Measurements from ENCODE around the gene NEK3.
"Not testable (repeated sequence)": the region's sequence is repeated elsewhere in the genome, so short reads cannot be mapped to it uniquely, and the experiment has no call there.

Gene NEK3

DNA sequence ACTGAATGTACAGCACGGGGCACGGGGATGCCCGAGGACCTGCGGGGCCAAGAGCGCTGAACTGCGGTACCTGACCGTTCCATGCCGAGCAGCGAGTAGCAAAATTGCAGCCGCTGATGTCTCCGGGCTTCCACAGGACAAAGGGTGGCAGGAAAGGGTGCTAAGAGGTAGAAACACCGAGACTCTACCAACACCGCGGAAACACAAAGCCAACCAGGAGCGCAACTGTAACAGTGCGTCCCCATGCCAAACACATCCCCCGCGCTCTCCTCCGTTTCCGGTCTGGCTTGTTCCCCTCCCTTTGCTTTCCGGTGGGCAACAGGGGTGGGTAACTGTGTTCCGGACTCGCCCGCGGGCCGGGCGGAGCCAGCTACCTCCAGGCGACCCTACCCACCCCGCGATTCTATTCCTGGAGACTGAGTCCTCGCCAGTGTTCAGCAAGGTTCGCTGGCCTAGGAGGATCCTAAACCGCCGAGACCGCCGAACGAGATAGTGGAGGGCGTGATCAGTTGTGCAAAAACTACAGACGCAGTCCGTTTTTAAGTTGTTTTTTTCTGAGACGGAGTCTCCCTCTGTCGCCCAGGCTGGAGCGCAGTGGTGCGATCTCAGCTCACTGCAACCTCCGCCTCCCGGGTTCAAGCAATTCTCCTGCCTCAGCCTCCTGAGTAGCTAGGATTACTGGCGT, 34.9 kb upstream of the NEK3 start:
- TF ChIP-seq, protein P1, sequence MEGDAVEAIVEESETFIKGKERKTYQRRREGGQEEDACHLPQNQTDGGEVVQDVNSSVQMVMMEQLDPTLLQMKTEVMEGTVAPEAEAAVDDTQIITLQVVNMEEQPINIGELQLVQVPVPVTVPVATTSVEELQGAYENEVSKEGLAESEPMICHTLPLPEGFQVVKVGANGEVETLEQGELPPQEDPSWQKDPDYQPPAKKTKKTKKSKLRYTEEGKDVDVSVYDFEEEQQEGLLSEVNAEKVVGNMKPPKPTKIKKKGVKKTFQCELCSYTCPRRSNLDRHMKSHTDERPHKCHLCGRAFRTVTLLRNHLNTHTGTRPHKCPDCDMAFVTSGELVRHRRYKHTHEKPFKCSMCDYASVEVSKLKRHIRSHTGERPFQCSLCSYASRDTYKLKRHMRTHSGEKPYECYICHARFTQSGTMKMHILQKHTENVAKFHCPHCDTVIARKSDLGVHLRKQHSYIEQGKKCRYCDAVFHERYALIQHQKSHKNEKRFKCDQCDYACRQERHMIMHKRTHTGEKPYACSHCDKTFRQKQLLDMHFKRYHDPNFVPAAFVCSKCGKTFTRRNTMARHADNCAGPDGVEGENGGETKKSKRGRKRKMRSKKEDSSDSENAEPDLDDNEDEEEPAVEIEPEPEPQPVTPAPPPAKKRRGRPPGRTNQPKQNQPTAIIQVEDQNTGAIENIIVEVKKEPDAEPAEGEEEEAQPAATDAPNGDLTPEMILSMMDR (IDR thresholded peaks at IDR 0.05; ENCODE audit: control extremely low read depth, extremely low read depth, low read depth, missing control alignments) = no peak
- POLR2A ChIA-PET = no interaction called here
- CTCF ChIA-PET = interaction anchor here (0.7 to 1.5 kb wide), 5 partner anchors 10 to 257 kb away, joined by 3 to 4 read pairs (median 3); no protein-coding TSS in a partner anchor
- DNase-seq (ENCODE audit: extremely low spot score) = peak; percentile 86

DNA sequence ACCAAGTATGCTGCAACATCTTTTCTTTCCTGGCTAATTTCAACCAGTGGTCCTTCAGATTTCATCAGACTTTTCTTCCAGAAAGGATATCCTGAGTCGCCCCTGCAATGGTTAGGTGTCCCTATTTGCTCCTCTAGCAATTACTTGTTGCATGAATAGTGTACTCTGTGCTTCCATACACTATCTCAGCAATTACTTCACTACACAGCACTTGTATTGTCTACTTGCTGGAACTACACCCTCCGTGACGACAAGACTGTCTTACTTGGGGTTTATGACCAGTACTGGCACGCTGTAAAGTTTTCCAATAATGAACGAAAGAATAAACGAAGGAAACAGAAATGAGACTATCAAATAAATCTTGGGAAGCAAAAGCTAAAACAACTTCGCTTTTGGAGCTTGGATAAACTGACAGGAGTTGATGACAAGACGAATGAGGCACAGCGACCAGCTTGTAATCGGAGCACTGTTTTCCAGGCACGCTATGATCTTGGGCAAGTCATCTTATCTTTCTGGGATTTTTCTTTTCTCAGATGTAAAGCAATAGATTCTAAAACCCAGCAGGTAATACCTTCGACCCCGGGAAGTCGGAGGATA, 34.3 kb upstream of the NEK3 start:
- CTCF ChIA-PET = interaction anchor here (1.0 to 1.5 kb wide), 4 partner anchors 37 to 257 kb away, joined by 3 to 4 read pairs (median 3); no protein-coding TSS in a partner anchor
- DNase-seq (ENCODE audit: extremely low spot score); POLR2A ChIA-PET: not testable (repeated sequence)

DNA sequence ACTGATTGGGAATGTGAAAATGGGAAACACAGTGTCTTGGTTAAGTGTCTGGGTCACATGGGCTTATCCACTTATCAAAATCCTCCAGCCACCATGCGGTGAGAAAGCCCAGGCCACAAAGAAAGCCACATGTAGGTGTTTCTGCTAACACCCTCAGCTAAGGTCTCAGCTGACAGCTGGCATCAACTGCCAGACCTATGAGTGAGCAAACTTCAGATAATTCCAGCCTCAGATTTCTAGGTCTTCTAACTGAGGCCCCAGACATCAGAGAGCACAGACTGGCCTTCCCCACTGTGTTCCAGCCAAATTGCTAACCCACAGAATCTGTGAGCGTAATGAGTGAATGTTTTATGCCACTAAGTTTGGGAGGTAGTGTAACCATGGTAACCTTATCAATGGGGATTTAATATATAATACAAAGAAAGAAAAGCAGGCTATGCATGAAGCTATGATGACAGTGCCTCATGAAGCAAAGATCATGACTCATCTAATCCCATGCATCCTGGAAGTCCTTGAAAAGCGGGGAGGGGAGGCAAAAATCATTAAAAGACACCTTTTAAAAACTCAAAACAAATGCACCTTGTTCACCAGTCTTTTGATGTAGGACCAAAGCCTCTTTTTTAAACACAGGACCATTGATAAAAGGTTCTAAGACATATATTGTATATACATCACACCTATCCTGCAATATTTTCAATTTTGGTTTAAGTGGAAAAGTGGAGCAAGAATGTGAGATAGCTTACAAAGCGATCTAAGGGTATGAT, 28.2 kb upstream of the NEK3 start:
- DNase-seq (ENCODE audit: extremely low spot score); CTCF ChIA-PET; POLR2A ChIA-PET: not testable (repeated sequence)

DNA sequence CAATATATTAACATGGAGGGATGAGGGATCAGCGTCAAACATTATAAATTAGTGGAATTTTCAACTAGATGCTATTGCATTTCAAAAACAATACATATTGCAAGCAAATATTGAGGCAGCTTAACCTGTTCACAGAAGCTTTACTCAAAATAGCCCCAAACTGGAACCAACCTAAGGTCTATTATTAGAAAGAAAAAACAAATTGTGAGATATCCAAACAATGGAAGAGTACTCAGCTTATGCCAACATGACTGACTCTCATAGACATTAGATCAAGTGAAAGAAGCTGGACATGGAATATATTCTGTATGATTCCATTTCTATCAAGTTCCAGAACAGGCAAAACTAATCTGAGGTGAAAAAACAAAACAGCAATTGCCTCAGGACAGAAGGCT, 27.6 kb upstream of the NEK3 start:
- DNase-seq (ENCODE audit: extremely low spot score) = no peak
- TF ChIP-seq, protein P1 (IDR thresholded peaks at IDR 0.05; ENCODE audit: control extremely low read depth, extremely low read depth, low read depth, missing control alignments) = no peak
- CTCF ChIA-PET = no interaction called here
- POLR2A ChIA-PET = no interaction called here

DNA sequence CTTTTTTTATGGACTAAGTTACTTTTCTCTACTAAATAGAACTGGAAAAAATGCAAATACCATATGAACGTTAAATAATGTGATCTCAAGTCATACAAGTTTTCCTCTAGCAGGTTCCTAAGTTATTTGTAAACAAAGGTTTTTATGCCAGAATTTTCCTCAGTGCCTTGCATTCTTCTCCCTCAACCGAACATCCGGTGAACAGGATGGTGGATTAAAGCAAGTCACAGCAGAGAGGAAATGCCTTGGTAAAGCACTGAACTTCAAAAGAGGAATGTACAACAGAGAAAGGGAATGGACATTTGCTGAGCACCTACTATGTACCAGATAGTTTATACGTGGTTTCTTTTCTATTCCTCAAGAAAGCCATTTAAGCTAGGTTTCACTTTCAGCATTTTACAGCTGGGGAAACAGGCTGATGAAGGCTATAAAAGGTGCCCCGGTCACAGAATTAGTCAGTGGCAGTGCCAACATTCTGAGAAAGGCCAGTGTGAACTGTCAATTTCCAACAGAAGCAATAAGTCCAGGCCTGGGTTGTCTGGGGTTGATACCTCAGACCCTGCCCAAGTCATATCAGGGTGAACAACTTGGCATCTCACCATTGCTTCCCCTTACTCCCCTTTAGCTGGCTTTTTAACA, 22.0 kb upstream of the NEK3 start:
- CTCF ChIA-PET, POLR2A ChIA-PET: not testable (repeated sequence)

DNA sequence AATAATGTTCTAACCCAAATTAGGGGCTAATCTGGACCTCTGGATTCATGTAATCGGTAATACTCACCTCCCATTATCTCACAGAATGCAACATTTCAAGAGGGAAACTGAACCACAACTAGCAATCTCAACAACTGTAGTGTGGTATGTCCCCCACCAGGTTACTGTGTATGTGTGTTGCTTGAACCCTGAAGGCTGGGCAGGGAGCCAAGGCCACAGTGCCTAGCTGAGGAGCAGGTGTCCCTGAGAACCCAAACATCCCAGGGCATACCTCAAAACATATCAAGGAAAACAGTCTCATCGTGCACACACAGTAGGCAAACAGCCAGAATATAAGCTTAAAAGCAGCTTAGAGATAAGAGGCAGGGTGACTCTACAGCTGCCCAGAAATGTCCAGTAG, 20.5 kb upstream of the NEK3 start:
- TF ChIP-seq, protein P1 (IDR thresholded peaks at IDR 0.05; ENCODE audit: control extremely low read depth, extremely low read depth, low read depth, missing control alignments) = no peak
- ChIA-PET CTCF (interaction anchor here (1.1 kb wide), 1 partner anchor 9 kb away, joined by 3 read pairs; no protein-coding TSS in a partner anchor), POLR2A (no interaction called here)
- no peak for DNase-seq (ENCODE audit: extremely low spot score)

More for the DNA sequence above, 22.0 kb upstream of the NEK3 start:
- DNase-seq (ENCODE audit: extremely low spot score) = not testable (repeated sequence)

DNA sequence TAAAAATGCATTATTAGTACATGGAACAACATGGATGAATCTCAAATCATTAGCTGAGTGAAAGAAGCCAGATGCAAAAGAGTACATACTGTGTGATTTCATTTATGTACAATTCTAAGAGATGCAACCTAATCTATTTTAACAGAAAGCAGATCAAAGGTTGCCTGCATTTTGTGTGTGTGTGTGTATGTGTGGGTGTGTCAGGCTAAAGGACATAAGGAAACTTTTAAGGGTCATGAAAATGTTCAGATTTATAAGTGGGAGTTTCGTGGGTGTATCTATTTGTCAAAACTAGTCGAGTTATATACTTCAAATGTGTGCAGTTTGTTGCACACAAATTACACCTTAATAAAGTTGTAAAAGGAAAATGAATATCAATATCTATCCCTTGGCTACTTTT, 17.9 kb upstream of the NEK3 start:
- ChIA-PET POLR2A (no interaction called here), CTCF (interaction anchor here (1.3 kb wide), 1 partner anchor 50 kb away, joined by 3 read pairs; no protein-coding TSS in a partner anchor)
- no peak for DNase-seq (ENCODE audit: extremely low spot score)
- TF ChIP-seq, protein P1 (IDR thresholded peaks at IDR 0.05; ENCODE audit: control extremely low read depth, extremely low read depth, low read depth, missing control alignments) = no peak

DNA sequence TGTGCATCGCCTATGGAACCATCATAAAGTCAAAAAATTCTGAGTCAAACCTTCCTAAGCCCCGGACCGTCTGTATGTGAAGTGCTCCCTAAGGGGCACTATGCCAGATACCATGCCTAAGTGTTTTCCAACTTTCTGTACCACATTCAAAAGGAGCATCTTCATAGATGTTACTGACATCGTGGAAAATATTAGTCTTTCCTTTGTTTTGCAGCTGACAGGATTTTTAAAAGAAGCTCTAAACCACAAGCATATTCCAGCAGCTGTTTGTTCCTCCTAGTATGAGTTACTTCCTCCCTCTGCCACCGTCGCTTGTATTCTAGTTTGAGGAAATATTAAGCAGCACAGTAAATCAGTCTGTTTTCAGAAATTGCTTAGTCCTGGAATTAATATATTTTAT, 14.6 kb upstream of the NEK3 start:
- POLR2A ChIA-PET; DNase-seq (ENCODE audit: extremely low spot score): not testable (repeated sequence)
- CTCF ChIA-PET = interaction anchor here (0.8 to 6.3 kb wide), 6 partner anchors 8 to 277 kb away, joined by 3 to 33 read pairs (median 4); partner anchors contain the start of genes NEK3 and VPS36

Measured in GM10248 (cell line).